Fibroblast of the aortic adventitia (primary cell): ENCODE measurements around the gene SERPINE1. TPM values are rescaled to one million over a fixed set of nuclear protein-coding genes. Genes with fewer than 3 reads are reported as not detected.
"Not testable (repeated sequence)": the region's sequence is repeated elsewhere in the genome, so short reads cannot be mapped to it uniquely, and the experiment has no call there.

Experiments used
- DNase-seq: peaks from one replicate; pipeline ENCODE4 v3.0.0-alpha.2; 2010; ENCODE audit warnings: low read depth
- H3K4me3 ChIP-seq: 2 replicates; pipeline ENCODE4 v1.5.1; 2011; ENCODE audit warnings: low read depth, mild to moderate bottlenecking, control low read depth, low read length, moderate library complexity
- CTCF ChIP-seq: IDR thresholded peaks from 2 replicates; pipeline ENCODE4 v1.5.1; 2011; ENCODE audit warnings: mild to moderate bottlenecking, low read length, control low read depth, inconsistent platforms; ENCODE audit not compliant: insufficient read depth
- total RNA-seq: library from RNA; depleted of rRNA; stranded (reverse); fragments of >200 nt; gene quantifications from 2 replicates; pipeline ENCODE4 v1.2.3, GENCODE V29; 2012; ENCODE audit warnings: low replicate concordance

SERPINE1 gene
- total RNA-seq, 1 donor, result 341 TPM

GRCh38 chr7:101124376-101125056 is 2.4 kb upstream of the SERPINE1 start:
- peak; percentile 62 for DNase-seq
- no peak overlapping the region for H3K4me3 ChIP-seq
- TF ChIP-seq CTCF, result no peak

GRCh38 chr7:101125989-101126650 is 784 bp upstream of the SERPINE1 start:
- TF ChIP-seq CTCF, result no peak
- DNase-seq, result peak; percentile 88
- H3K4me3 ChIP-seq, result no peak overlapping the region

GRCh38 chr7:101127460-101128039 is 646 bp downstream of the SERPINE1 start:
- peak; percentile 45 for DNase-seq
- H3K4me3 ChIP-seq, result peak overlapping the region; percentile 86
- TF ChIP-seq CTCF, result no peak

- peak overlapping the region; percentile 86 for H3K4me3 ChIP-seq
- TF ChIP-seq CTCF, result no peak
- DNase-seq, result peak; percentile 32
Observed at GRCh38 chr7:101128040-101128834, 1.3 kb downstream of the SERPINE1 start.

GRCh38 chr7:101129603-101130117 is 2.8 kb downstream of the SERPINE1 start:
- H3K4me3 ChIP-seq, result peak overlapping the region; percentile 35
- DNase-seq, result no peak
- no peak for TF ChIP-seq CTCF

- not testable (repeated sequence) for H3K4me3 ChIP-seq, DNase-seq
Observed at GRCh38 chr7:101132626-101133600, 6.0 kb downstream of the SERPINE1 start.
